ENCODE data around the gene EGFL8. TPM values are rescaled to one million over a fixed set of nuclear protein-coding genes. Genes with fewer than 3 reads are reported as not detected.

EGFL8 gene
- total RNA-seq, 1 donor from 2014 or later, result 7.8 TPM

DNA sequence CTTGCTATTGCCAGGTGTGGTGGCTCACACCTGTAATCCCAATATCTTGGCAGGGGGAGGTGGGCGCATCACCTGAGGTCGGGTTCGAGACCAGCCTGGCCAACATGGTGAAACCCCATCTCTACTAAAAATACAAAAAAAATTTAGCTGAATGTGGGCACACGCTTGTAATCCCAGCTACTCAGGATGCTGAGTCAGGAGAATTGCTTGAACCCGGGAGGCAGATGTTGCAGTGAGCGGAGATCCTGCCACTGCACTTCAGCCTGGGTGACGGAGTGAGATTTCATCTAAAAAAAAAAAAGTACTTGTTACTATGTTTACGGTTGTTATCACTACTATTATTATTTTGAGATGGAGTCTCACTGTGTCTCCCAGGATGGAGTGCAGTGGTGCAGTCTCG lies 7.5 kb upstream of the EGFL8 start:
- DNase-seq (ENCODE audit: missing footprints), result no peak

DNA sequence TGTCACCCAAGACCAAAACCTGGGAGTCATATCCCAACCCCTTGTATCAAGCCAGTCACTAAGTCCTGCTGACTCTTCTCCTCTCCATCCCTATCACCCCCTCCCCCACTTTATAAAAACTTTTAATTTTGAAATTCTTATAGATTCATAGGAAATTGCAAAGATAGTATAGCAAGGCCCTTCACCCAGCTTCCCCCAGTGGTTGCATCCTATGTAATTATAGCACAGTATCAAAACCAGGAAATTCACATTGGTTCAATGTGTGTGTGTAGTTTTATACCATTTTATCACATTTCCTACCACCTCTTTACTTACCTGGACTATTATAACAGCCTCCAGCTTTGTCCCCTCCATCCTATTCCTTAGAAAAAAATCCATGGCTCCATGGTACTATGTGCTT lies 6.3 kb upstream of the EGFL8 start:
- intact Hi-C loops (cut with DNase I), result no loop called here
- ATAC-seq, result no peak
- no peak for DNase-seq (ENCODE audit: missing footprints)

More for the DNA sequence above, 7.5 kb upstream of the EGFL8 start:
- intact Hi-C loops (cut with DNase I), result no loop called here
- ATAC-seq, result no peak

- DNase-seq (ENCODE audit: missing footprints) (no peak), ATAC-seq (peak; percentile 14)
- intact Hi-C loops (cut with DNase I), result no loop called here
Observed at GRCh38 chr6:32163559-32164258, 686 bp upstream of the EGFL8 start.

- intact Hi-C loops (cut with DNase I), result no loop called here
- ATAC-seq, result no peak
- no peak for DNase-seq (ENCODE audit: missing footprints)
Observed at GRCh38 chr6:32166411-32167061, 2.1 kb downstream of the EGFL8 start.

DNA sequence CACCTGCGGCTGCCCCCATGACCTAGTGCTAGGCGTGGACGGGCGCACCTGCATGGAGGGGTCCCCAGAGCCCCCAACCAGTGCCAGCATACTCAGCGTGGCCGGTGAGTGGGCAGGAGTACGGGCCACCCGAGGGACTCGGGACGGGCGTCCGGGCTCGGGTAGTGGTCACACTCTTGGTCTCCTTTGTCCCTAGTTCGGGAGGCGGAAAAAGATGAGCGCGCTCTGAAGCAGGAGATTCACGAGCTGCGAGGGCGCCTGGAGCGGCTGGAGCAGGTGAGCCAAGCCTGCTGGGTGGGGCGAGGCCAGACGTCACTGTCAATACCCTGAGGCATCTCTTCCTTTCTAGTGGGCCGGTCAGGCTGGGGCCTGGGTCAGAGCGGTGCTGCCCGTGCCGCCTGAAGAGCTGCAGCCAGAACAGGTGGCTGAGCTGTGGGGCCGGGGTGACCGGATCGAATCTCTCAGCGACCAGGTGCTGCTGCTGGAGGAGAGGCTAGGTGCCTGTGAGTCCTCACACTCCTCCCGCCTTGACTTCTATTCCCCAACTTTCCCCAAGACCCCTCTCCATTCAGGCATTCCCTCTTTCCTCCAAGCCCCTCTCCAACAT lies 2.9 kb downstream of the EGFL8 start:
- ATAC-seq (no peak), DNase-seq (ENCODE audit: missing footprints) (no peak)
- intact Hi-C loops (cut with DNase I), result no loop called here

DNA sequence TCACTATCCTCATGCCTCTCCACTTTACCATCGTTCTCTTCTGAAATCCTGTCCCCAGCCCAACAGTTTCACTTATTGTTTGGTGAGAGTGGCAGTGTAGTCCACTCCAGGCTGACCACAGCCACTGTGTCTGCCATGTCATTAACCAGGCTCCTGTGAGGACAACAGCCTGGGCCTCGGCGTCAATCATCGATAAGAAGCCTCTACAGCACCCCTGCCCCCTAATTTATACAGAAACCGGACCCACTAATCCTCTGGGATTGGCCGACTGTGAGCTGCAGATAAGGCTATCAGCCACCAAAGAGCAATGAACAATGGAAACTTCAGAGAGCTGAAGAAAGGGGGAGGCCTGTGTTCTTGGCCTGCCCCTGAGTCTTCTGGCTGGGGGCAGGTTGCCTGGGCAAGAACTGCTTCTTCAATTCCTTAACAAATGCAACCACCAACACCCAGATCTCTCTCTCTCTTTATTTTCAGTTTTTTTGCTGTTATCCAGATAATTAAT lies 3.4 kb downstream of the EGFL8 start:
- DNase-seq (ENCODE audit: missing footprints), result no peak
- ATAC-seq, result no peak
- intact Hi-C loops (cut with DNase I), result no loop called here

DNA sequence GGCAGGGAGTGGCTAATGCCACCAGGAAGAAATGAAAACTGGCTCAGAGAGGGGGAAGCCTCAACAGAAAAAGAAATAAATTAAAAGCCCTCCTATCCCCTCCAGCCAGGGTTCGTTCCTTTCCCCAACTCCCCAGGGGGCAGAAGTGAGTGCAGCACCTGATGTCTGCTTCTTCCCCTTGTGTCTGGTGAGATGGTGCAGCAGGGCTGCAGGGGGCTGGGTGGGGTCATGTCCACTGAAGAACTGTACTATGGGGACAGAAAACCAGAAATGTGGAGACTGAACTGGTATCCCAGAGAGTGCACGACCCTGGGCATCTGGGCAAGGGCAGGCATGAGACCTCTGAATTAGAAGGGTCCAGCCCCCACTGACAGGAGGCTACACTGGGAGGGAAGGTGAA lies 4.0 kb downstream of the EGFL8 start:
- no peak for ATAC-seq
- DNase-seq (ENCODE audit: missing footprints), result no peak
- intact Hi-C loops (cut with DNase I), result no loop called here

DNA sequence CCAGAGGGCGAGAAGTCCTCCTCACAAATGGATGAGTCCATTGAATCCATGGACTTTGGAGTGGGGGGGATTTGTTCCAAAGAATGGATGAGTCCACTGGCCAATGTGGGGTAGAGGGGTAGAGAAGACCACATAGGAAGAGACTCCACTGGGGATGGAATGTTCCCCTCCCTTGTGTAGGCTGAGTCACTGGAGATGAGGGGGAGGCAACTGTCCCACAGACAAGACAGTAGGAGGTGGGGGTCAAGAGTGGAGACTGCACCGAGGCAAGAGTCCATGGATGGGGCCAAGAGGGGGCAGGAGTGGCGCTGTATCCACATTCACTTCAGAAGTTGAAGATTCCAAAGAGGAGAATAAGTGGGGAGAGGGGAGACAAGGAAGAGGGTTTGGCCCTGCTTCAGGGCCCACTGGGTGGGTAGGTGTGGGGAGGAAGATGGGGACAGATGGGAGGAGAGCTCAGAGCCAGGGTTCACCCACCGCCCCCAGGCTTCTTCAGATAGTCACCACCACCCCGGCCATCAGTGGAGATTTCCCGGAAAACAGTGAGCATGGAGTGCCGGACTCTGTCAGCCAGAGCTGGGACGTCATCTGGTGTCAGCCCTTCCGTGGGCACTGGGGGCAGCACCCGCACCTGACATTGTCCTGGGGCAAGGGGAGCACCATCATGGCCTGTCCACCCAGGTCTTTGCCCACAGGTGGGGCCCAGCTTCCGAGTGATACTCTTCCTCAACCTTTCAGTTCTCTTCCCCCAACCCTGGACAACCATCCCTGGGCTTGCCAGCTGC lies 4.6 kb downstream of the EGFL8 start:
- no peak for DNase-seq (ENCODE audit: missing footprints)
- intact Hi-C loops (cut with DNase I), result no loop called here
- no peak for ATAC-seq

GRCh38 chr6:32170294-32170693 lies 5.9 kb downstream of the EGFL8 start:
- intact Hi-C loops (cut with DNase I), result loop anchor here (10.0 kb wide), 1 partner anchor 505 kb away; the partner anchor contains the start of genes C6orf47, CSNK2B, GPANK1 and LY6G5B
- ATAC-seq (no peak), DNase-seq (ENCODE audit: missing footprints) (no peak)

GRCh38 chr6:32171234-32171633 lies 6.8 kb downstream of the EGFL8 start:
- no peak for ATAC-seq
- intact Hi-C loops (cut with DNase I), result loop anchor here (10.0 kb wide), 1 partner anchor 506 kb away; the partner anchor contains the start of genes C6orf47, CSNK2B, GPANK1 and LY6G5B
- no peak for DNase-seq (ENCODE audit: missing footprints)

DNA sequence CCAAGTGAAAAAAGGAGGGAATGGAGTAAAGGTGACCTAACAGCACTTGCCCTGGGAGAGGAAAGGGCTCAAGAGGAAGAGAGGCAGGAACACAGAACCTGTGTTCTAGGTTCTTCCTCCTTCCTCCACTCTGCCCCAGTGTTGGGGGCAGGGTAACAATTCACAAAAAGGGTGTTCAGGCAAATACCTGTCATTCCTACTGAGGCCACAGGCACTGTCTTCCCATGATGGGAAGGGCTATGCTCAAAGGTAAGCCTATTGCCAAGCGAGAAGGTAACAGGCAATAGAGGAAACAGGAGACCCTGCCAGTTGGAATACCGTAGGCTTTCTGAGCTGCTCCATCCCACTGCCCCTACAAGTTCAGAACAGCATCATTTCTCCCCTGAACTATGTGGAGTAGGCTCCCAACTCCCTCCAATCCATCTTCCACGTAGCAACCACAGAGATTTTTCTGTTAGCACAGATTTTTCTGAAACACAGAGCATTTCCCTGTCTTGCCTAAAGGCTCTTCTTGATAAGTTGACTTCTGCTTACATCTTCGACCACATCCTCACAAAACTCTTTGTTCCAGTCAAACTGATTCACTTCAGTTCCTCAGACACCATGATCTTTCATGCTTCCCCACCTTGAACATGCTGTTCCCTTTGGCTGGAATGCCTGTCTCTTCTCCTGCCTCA lies 8.8 kb downstream of the EGFL8 start:
- intact Hi-C loops (cut with DNase I), result loop anchor here (10.0 kb wide), 1 partner anchor 508 kb away; the partner anchor contains the start of genes C6orf47, CSNK2B, GPANK1 and LY6G5B

DNA sequence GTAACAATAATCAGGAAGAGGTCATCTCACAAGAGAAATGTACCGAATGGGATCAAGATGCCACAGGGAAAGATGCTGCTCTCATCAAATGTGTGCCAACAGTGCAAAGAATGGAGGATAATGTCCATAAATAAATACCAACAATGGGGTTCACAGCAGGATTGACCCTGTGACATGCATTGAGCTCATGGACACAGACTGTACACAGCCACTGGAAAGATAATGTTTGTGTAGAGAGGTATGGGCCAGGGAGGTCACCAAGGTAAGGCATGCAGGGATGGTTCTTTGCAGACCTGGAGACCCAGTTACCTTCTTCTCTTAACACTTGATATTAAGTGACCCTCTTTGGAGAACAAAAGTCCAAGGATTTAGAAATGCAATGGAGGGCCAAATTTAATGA lies 10.0 kb downstream of the EGFL8 start:
- intact Hi-C loops (cut with DNase I), result loop anchor here (10.0 kb wide), 1 partner anchor 510 kb away; the partner anchor contains the start of genes C6orf47, CSNK2B, GPANK1 and LY6G5B
- no peak for ATAC-seq
- no peak for DNase-seq (ENCODE audit: missing footprints)

More for the DNA sequence above, 8.8 kb downstream of the EGFL8 start:
- ATAC-seq (no peak), DNase-seq (ENCODE audit: missing footprints) (no peak)

DNA sequence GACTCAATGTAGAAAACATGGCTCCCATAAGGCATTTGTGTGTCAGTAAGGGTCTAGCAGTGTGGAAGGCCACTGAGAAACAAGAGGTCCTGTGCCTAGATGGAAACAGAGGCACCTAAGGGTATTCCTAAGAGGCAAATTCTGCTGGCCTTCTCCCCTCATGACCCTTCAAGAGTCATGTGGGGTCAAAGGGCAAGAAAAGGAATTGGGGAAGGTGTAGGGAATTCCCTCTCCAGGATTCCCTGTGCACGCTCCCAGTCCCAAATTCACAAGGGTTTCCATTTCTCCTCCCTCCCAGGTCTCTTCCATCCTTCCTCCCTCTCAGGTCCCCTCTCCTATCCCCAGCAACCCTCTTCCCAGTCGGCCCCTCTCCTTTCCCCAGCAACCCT lies 10.9 kb downstream of the EGFL8 start:
- no peak for DNase-seq (ENCODE audit: missing footprints)
- ATAC-seq, result no peak
- intact Hi-C loops (cut with DNase I), result loop anchor here (10.0 kb wide), 1 partner anchor 511 kb away; the partner anchor contains the start of genes C6orf47, CSNK2B, GPANK1 and LY6G5B

- DNase-seq (ENCODE audit: missing footprints), result peak; percentile 98
- intact Hi-C loops (cut with DNase I), result loop anchor here (1.0 to 10.0 kb wide), 3 partner anchors 22 to 511 kb away; partner anchors contain the start of genes ATF6B, C6orf47, CSNK2B and GPANK1
- peak; percentile 73 for ATAC-seq
Observed at GRCh38 chr6:32175711-32176475, 11.5 kb downstream of the EGFL8 start, which contains the start of gene AGPAT1. Gene AGPAT1 (minus strand): TSS chr6:32176084. CDS start chr6:32171496, 4,588 bp downstream.

DNA sequence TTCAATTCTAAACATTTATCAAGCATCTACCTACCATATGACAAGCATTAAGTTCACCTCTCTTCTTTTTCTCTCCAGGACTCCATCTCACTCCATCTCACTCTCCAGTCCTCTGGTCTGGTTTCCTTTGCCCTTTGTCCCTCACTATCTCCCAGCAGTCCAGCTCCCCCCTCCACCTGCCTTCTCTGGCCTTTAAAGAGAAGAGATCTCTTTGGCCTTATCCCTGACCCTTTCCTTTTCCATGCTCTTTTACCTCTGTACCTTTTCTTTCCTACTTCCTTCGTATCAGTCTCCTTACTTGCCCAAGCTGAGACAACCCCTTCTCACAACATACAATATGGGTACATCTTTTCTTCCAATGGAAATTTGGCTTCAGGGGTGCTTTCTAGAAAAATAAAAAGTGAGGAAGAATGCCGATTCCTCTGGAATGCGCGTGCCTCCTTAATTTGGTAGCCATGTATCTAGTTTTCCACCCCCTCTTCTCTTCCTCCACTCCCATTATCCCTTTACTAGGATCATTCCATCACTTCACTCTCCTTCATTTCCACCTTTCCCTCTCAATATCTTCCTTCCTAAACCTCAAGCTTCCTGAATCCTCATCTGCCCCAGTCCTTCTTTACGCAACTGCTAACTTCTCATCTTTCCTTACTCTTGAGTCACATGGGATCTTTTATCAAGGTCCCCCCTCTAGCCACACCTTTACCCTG lies 12.2 kb downstream of the EGFL8 start:
- DNase-seq (ENCODE audit: missing footprints) (no peak), ATAC-seq (no peak)
- intact Hi-C loops (cut with DNase I), result loop anchor here (1.0 to 10.0 kb wide), 3 partner anchors 22 to 512 kb away; partner anchors contain the start of genes ATF6B, C6orf47, CSNK2B and GPANK1

DNA sequence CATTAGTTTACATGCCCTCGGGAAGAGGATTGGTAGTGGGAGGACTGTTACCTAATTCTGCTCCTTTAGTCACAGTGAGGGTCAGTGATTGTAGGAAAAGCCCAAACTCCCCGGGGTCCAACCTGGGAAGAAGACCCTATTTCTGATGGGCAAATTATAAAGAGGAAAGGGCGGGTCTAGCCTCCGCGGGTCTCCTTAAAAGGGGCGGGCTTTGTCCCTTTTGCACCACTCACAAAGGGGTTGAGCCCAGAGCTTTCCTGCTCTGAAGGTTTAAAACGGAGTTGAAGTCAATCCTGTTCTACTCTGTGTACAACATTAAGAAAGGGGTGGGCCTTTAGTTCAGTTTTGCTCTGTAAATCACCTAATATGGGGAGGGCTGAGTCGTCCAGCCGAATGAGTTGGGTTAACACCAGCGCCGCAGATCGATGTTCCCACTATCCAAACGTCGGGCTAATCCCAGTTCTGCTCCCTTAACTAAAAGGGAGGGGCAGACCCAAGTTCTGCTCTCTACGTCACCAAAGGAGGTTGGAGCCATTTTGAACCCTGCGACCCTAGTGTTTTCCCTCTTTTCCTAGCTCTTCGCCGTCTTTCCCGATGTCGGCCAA lies 12.9 kb downstream of the EGFL8 start:
- intact Hi-C loops (cut with DNase I), result loop anchor here (2.0 to 10.0 kb wide), 2 partner anchors 48 to 512 kb away; partner anchors contain the start of genes ATF6B, C6orf47, CSNK2B and GPANK1
- peak; percentile 13 for ATAC-seq
- DNase-seq (ENCODE audit: missing footprints), result no peak
